Coronary artery (tissue), 2 donors: ENCODE results near the gene PSMB8.

Source experiments
- DNase-seq: peaks from one replicate; pipeline ENCODE4 v3.0.0-alpha.2; 2017; ENCODE audit warnings: low spot score
- H3K27ac ChIP-seq, 2 donors: fragments of 200-600 bp; sonication (generic); one replicate each; pipeline ENCODE4 v1.5.1; 2016 to 2019
- H3K4me3 ChIP-seq: fragments of 200-600 bp; sonication (generic); 2 replicates; pipeline ENCODE4 v1.5.1; 2016; ENCODE audit warnings: mild to moderate bottlenecking, moderate library complexity
- TF ChIP-seq, protein P1 (sequence below): fragments of 200-600 bp; sonication (generic); IDR thresholded peaks from one replicate; pipeline ENCODE4 v1.5.1; 2019; ENCODE audit warnings: antibody characterized with exemption

Gene PSMB8

DNA sequence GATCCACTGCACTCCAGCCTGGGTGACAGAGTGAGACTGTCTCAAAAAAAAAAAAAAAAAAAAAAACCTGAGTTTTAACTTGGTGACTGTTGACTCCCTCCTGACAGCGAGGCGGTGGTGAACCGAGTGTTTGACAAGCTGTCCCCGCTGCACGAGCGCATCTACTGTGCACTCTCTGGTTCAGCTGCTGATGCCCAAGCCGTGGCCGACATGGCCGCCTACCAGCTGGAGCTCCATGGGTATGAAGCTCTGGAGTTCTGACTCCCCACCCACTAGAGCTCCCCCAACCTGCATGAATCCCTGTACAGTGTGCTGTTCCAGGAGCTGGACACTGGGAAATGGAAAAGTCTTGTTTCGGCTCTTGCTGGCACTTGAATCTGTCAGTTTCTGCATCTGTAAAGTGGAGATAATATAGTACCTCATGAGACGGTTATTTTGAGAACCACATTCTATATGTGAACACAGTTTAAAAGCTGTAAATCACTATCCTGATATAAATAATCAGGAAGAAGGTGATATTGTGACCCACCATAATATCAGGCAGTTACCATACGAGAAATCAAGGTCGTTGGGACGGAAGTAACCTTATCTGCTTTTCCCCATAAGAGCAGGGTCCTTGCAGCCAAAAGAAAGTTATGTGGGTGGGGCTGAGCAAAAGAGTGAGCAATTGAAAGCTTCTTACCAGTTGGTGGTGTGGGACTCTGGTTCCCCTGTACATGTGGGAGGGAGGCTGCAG is 13.5 kb upstream of the PSMB8 start:
- TF ChIP-seq, protein P1, sequence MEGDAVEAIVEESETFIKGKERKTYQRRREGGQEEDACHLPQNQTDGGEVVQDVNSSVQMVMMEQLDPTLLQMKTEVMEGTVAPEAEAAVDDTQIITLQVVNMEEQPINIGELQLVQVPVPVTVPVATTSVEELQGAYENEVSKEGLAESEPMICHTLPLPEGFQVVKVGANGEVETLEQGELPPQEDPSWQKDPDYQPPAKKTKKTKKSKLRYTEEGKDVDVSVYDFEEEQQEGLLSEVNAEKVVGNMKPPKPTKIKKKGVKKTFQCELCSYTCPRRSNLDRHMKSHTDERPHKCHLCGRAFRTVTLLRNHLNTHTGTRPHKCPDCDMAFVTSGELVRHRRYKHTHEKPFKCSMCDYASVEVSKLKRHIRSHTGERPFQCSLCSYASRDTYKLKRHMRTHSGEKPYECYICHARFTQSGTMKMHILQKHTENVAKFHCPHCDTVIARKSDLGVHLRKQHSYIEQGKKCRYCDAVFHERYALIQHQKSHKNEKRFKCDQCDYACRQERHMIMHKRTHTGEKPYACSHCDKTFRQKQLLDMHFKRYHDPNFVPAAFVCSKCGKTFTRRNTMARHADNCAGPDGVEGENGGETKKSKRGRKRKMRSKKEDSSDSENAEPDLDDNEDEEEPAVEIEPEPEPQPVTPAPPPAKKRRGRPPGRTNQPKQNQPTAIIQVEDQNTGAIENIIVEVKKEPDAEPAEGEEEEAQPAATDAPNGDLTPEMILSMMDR = no peak
- no peak overlapping the region for H3K27ac ChIP-seq
- no peak overlapping the region for H3K4me3 ChIP-seq
- no peak for DNase-seq

DNA sequence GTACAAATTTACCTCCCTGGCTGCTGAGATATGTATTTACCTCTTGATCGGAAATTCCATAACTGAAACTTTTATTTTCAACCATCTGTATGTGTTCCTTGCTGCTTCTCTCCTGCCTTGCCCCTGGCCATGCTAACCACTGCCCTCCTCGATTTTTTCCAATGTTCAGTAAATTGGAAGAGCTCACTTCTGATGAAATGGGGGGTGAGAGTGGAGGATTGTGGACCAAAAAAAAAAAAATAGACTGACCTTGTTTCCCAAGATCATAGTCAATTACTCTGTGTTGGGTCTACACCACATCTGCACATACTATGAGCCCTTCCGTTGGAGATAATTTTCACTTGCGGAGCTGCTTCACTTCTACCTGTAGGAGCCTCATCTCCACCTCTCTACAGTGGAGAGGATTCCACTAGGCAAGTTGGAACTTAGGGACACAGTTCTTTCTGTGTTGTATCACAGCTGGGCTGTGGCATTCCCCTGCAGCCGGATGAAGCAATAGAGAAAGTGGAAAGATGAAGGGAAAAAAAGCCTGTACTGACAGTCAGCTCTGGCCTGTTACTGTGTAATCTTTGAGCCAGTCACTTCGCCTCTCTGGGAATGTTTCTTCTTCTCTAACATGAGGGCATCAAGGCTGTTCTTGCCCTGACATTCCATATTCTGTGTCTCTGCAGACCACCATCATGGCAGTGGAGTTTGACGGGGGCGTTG is 11.8 kb upstream of the PSMB8 start:
- no peak for DNase-seq
- no peak overlapping the region for H3K4me3 ChIP-seq
- TF ChIP-seq, protein P1 = no peak
- H3K27ac ChIP-seq = peak overlapping the region in 1 of 2 donors; percentile 99

DNA sequence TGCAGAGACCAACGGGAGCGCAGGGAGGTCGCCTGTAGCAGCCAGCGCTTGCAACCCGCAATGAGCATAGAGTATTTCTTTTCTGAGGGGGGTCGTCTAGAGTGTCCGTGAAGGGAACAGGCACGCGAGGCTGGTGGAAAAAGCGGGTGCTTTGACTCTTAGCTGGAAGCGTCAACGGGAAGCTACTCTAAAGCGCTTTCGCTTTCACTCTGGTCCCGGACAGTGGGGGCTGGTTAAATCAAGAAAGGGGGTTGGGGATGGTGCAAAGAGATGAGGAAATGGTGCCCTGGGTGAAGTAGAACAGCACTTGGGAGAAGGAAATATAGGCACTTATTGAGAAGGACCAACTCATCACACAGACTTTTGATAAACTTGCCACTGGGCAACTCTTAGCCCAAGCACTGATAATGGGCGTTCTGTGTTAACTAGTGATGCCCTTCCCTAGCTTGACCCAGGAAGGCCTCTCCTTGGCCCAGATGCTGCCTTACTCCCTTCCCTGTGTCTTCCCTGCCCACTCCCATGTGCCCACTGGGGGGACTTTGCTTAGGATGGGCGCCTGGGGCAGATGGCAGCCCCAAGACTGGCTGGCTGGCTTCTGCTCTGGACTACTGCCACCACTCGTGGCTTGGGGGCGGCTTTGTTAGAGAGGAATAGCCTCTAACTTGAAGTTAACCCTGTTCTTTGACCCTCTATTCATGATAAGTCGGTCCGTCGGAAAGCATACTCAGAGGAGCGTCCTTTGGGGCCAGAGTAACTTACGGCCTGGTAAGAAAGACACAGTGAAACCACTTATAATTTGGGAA is 10.7 kb upstream of the PSMB8 start:
- TF ChIP-seq, protein P1 = no peak
- no peak for DNase-seq
- H3K4me3 ChIP-seq = peak overlapping the region; percentile 98
- H3K27ac ChIP-seq = peak overlapping the region; percentile 94 to 99

DNA sequence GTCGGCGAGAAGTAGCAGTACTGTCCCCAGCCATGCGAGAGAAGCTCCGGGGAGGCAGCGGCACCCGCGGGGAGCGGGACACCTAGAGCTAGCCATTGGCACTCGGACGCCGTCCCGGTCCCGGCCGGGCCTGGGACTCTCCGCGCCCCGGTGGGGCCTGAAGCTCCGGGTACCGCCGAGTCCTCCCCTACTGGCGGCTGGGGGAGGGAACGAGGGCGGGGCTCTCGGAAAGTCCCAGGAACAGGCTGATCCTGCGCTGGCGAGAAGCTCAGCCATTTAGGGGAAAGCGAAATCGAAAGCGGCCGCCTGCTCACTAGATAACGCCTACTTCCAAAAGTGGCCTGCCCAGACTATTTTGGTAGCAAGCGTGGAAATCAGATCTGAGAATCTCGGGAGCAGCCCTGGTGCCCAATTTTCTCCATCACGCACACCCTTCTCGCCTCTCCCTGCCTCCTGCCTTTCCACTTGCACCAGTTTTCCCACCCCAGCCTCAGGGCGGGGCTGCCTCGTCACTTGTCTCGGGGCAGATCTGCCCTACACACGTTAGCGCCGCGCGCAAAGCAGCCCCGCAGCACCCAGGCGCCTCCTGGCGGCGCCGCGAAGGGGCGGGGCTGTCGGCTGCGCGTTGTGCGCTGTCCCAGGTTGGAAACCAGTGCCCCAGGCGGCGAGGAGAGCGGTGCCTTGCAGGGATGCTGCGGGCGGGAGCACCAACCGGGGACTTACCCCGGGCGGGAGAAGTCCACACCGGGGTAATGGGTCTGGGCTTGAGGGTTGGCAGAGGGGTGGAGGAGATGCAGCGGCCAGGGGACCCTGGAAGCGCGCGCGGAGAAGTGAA is 9.9 kb upstream of the PSMB8 start, which contains the start of the genes PSMB9 and TAP1:
PSMB9 (plus strand) TSS at position 652 of the 835 bp plus-strand sequence; CDS start at position 690, 38 bp downstream.
TAP1 (minus strand) TSS at position 164 of the 835 bp plus-strand sequence; CDS start at position 96, 68 bp downstream.
- TF ChIP-seq, protein P1 = peak; percentile 69
- DNase-seq = peak; percentile 96
- Histone ChIP-seq H3K27ac (peak within 1 kb of the TSS; percentile 94 to 99), H3K4me3 (peak within 1 kb of the TSS; percentile 98)

DNA sequence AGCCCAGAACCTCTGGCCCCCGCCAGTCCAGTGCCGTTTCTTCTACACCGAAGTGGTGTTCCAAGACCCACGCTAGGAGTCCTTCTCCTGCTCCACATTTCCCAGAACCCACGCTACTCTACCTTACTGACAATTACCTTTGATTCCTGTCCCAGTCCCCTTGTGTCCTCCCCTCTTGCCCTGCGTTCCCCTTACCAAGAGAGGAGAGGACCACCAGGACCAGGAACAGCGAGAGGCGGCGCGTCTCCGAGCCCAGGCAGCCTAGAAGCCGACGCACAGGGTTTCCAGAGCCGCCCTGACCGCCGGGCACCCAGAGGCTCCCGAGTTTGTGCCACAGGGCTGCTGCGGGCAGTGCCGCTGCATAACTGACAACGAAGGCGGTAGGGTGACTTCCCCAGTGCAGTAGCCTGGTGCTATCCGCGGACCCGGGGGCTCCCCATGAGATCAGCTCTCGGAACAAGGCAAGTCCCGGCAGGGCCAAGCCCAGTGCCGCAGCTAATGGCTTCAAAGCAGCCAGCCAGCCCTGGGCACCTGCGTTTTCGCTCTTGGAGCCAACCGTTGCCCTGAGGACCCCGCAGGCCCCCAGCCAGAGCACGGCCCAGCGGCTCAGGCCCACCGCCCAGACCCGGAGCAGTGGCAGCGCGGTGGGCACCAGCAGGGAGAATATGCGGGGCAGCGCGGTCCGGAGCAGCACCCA is 9.1 kb upstream of the PSMB8 start:
- TF ChIP-seq, protein P1 = no peak
- H3K27ac ChIP-seq = peak overlapping the region; percentile 94 to 99
- DNase-seq = peak; percentile 81
- H3K4me3 ChIP-seq = peak overlapping the region; percentile 98
